SJSA1 (cell line): ENCODE measurements around the gene RFPL2. TPM values are rescaled to one million over a fixed set of nuclear protein-coding genes. Genes with fewer than 3 reads are reported as not detected.

Experiments used
- total RNA-seq: library from RNA; depleted of rRNA; stranded (reverse); fragments of >200 nt; shearing (Covaris generic); gene quantifications from 2 replicates; pipeline ENCODE4 v1.2.3, GENCODE V29; 2014; rRNA removed

RFPL2 gene
- total RNA-seq, 1 experiment from 2014 or later, result not detected

Other genes starting within 250 kb of the RFPL2 start
- not detected in 2 replicates for gene SLC5A1, start 161.8 kb downstream of the RFPL2 start, total RNA-seq
- gene C22orf42, start 45.8 kb downstream of the RFPL2 start, total RNA-seq, result not detected in 2 replicates
- gene SLC5A4, start 50.3 kb upstream of the RFPL2 start, total RNA-seq, result not detected in 2 replicates
- gene RFPL3, start 152.8 kb upstream of the RFPL2 start, total RNA-seq, result not detected in 2 replicates
- 196 TPM in 2 replicates for gene RTCB, start 207.2 kb upstream of the RFPL2 start, total RNA-seq